Tibial nerve (tissue), 4 donors: ENCODE results near the gene GPR82. TPM values are rescaled to one million over a fixed set of nuclear protein-coding genes. Genes with fewer than 3 reads are reported as not detected.
"Not testable (repeated sequence)": the region's sequence is repeated elsewhere in the genome, so short reads cannot be mapped to it uniquely, and the experiment has no call there.

Experiments
- DNase-seq, 2 donors: peaks; one replicate each; pipeline ENCODE4 v3.0.0-alpha.2; 2019; ENCODE audit warnings: low spot score in 2 of 2
- H3K27ac ChIP-seq, 4 donors: fragments of 200-600 bp; sonication (generic) in 3 of 4; one replicate each; pipeline ENCODE4 v1.5.1; 2017 to 2019; ENCODE audit warnings: mild to moderate bottlenecking in 1 of 4
- H3K27me3 ChIP-seq, 2 donors: fragments of 200-600 bp; sonication (generic) in 1 of 2; one replicate each; pipeline versions ENCODE4 v1.5.1 to v1.6.0; 2017 to 2019
- H3K36me3 ChIP-seq, 3 donors: fragments of 200-600 bp; sonication (generic); one replicate each; pipeline ENCODE4 v1.5.1; 2018 to 2019
- H3K4me1 ChIP-seq, 4 donors: fragments of 200-600 bp; sonication (generic) in 3 of 4; one replicate each; pipeline ENCODE4 v1.5.1; 2017 to 2019
- H3K4me3 ChIP-seq, 4 donors: fragments of 200-600 bp; sonication (generic) in 3 of 4; one replicate each; pipeline ENCODE4 v1.5.1; 2017 to 2019; ENCODE audit warnings: mild to moderate bottlenecking in 1 of 4, moderate library complexity in 1 of 4
- H3K9me3 ChIP-seq, 4 donors: fragments of 200-600 bp; sonication (generic) in 3 of 4; one replicate each; pipeline ENCODE4 v1.5.1; 2017 to 2019
- CTCF ChIP-seq, 5 experiments: fragments of 200-600 bp in 3 of 5; fragments of 450-650 bp in 2 of 5; sonication (generic) in 3 of 5; IDR thresholded peaks; one replicate each; pipeline ENCODE4 v1.5.1; 2016 to 2019; ENCODE audit warnings: antibody characterized with exemption in 5 of 5, mild to moderate bottlenecking in 3 of 5, moderate library complexity in 2 of 5
- EP300 ChIP-seq, 2 donors: sonication (generic); formaldehyde crosslinking; IDR thresholded peaks; one replicate each; pipeline ENCODE4 v1.6.1; 2017; ENCODE audit warnings: antibody characterized with exemption in 2 of 2, mild to moderate bottlenecking in 1 of 2
- POLR2A ChIP-seq, 2 donors: fragments of 450-650 bp; IDR thresholded peaks; one replicate each; pipeline ENCODE4 v1.6.1; 2017; ENCODE audit warnings: antibody characterized with exemption in 2 of 2, mild to moderate bottlenecking in 2 of 2, moderate library complexity in 2 of 2
- WGBS, 2 donors: methylation state at CpG; one replicate each; pipeline ENCODE4 v1.1.5; 2018; 5-methylcytosine and 5-hydroxymethylcytosine counted together
- total RNA-seq, 4 donors: library from RNA; depleted of rRNA; stranded (reverse); fragments of >200 nt; gene quantifications; one replicate each; pipeline ENCODE4 v1.1.0, GENCODE V29; 2016

GPR82 gene
- total RNA-seq, 4 donors from 2014 or later, result 0.22 to 0.63 (median 0.44) TPM

DNA sequence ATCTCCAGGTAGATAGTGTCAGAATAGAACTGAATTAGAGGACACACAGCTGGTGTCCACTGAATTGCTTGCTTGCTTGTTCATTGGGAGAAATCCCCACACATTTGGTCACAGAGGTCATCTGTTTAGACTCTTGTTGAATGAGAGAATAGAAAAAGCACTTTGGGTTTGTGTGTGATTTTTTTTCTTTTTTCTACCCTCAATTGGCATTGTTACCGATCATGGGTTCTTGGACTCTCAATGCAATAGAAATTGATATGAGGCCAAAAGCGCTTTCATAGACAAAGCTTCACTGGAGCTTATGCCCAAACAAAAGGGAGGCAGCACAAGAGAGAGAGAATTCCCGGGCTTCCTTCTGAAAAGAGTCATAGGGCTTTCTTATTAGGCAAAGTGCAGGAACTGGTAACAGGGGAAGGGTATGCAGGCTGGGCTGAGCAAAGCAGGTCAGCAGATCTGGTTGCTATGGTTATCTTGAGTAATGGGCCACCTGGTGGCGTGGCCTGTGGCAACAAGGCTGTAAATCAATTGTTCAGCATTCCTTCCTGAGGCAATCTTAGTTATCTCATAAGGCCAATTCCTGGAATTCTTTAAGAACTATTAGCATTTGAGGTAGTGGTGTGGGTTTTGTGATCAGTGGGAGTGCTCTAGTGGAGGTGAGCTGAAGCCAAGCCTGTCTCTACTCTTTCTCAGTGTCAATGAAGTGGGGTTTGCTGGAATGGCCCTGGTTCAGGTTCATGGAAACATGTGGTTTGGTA lies 5.3 kb upstream of the GPR82 start:
- no peaks in the 10 kb centered on the region for H3K36me3 ChIP-seq
- no peaks in the 10 kb centered on the region for H3K4me1 ChIP-seq
- no peak overlapping the region for H3K4me3 ChIP-seq
- no peak for DNase-seq
- H3K27ac ChIP-seq, result no peak overlapping the region
- H3K27me3 ChIP-seq, result peaks cover 0 to 3% of the 10 kb centered on the region in 2 donors
- no peak for TF ChIP-seq EP300 (IDR thresholded peaks at IDR 0.05)
- no peak for TF ChIP-seq POLR2A (IDR thresholded peaks at IDR 0.05)
- TF ChIP-seq CTCF (IDR thresholded peaks at IDR 0.05), result no peak
- WGBS, 2 donors, result 71 to 74% methylated on average over 4 of the region's 4 CpGs
- H3K9me3 ChIP-seq, result no peaks in the 10 kb centered on the region

- H3K4me1 ChIP-seq, DNase-seq, H3K36me3 ChIP-seq, H3K4me3 ChIP-seq, H3K9me3 ChIP-seq, H3K27ac ChIP-seq, H3K27me3 ChIP-seq: not testable (repeated sequence)
- TF ChIP-seq EP300 (IDR thresholded peaks at IDR 0.05), result peak in 1 of 2 donors; percentile 8
- WGBS, 2 donors, result 82 to 90% methylated on average over 6 of the region's 6 CpGs
Observed at GRCh38 chrX:41719610-41720009, 4.4 kb upstream of the GPR82 start.

GRCh38 chrX:41720125-41720779 lies 3.7 kb upstream of the GPR82 start:
- WGBS, 2 donors, result 64 to 65% methylated on average over 3 of the region's 3 CpGs
- H3K4me3 ChIP-seq, result no peak overlapping the region
- no peak overlapping the region for H3K27ac ChIP-seq
- H3K9me3 ChIP-seq, result no peaks in the 10 kb centered on the region
- no peak for DNase-seq
- H3K36me3 ChIP-seq, result no peaks in the 10 kb centered on the region
- no peak for TF ChIP-seq EP300 (IDR thresholded peaks at IDR 0.05)
- no peak for TF ChIP-seq POLR2A (IDR thresholded peaks at IDR 0.05)
- TF ChIP-seq CTCF (IDR thresholded peaks at IDR 0.05), result no peak
- peaks cover 0 to 3% of the 10 kb centered on the region in 2 donors for H3K27me3 ChIP-seq
- no peaks in the 10 kb centered on the region for H3K4me1 ChIP-seq

- no peaks in the 10 kb centered on the region for H3K4me1 ChIP-seq
- peaks cover 0 to 3% of the 10 kb centered on the region in 2 donors for H3K27me3 ChIP-seq
- TF ChIP-seq POLR2A (IDR thresholded peaks at IDR 0.05), result no peak
- TF ChIP-seq EP300 (IDR thresholded peaks at IDR 0.05), result no peak
- no peak for TF ChIP-seq CTCF (IDR thresholded peaks at IDR 0.05)
- 71 to 80% methylated on average over 1 of the region's 1 CpG for WGBS, 2 donors
- no peak for DNase-seq
- no peak overlapping the region for H3K27ac ChIP-seq
- H3K4me3 ChIP-seq, result no peak overlapping the region
- no peaks in the 10 kb centered on the region for H3K9me3 ChIP-seq
- H3K36me3 ChIP-seq, result no peaks in the 10 kb centered on the region
Observed at GRCh38 chrX:41721590-41721989, 2.4 kb upstream of the GPR82 start.

- TF ChIP-seq CTCF (IDR thresholded peaks at IDR 0.05), result no peak
- no peak for TF ChIP-seq POLR2A (IDR thresholded peaks at IDR 0.05)
- TF ChIP-seq EP300 (IDR thresholded peaks at IDR 0.05), result no peak
- Histone ChIP-seq H3K9me3 (no peaks in the 10 kb centered on the region), H3K27me3 (peaks cover 0 to 3% of the 10 kb centered on the region in 2 donors), H3K27ac (no peak overlapping the region), H3K4me1 (no peaks in the 10 kb centered on the region), H3K36me3 (no peaks in the 10 kb centered on the region), H3K4me3 (no peak overlapping the region)
- no peak for DNase-seq
- 88 to 94% methylated on average over 3 of the region's 3 CpGs for WGBS, 2 donors
Observed at GRCh38 chrX:41722214-41722613, 1.8 kb upstream of the GPR82 start.
